Fibroblast of lung (primary cell): Measurements from ENCODE around the gene IL13RA1. TPM values are rescaled to one million over a fixed set of nuclear protein-coding genes. Genes with fewer than 3 reads are reported as not detected.

Source experiments
- DNase-seq, 2 donors: peaks; one replicate each; pipeline versions ENCODE4 v3.0.0 to v3.0.0-alpha.2; 2010; ENCODE audit warnings: low read depth in 2 of 2
- H2AFZ ChIP-seq: 2 replicates; pipeline ENCODE4 v1.5.1; 2012; ENCODE audit warnings: low read length, control low read depth, inconsistent platforms
- H3K27ac ChIP-seq: 2 replicates; pipeline ENCODE4 v1.5.1; 2011; ENCODE audit warnings: low read length, control low read depth; ENCODE audit not compliant: insufficient read depth
- H3K27me3 ChIP-seq: 2 replicates; pipeline ENCODE4 v1.5.1; 2011; ENCODE audit warnings: mild to moderate bottlenecking, low read length; ENCODE audit not compliant: control insufficient read depth, insufficient read depth
- H3K36me3 ChIP-seq: 2 replicates; pipeline ENCODE4 v1.5.1; 2011; ENCODE audit warnings: low read length; ENCODE audit not compliant: control insufficient read depth, insufficient read depth
- H3K4me1 ChIP-seq: 2 replicates; pipeline ENCODE4 v1.5.1; 2011; ENCODE audit warnings: low read length; ENCODE audit not compliant: control insufficient read depth, insufficient read depth; ENCODE audit errors: extremely low read depth
- H3K4me2 ChIP-seq: 2 replicates; pipeline ENCODE4 v1.5.1; 2011; ENCODE audit warnings: low read length, control low read depth; ENCODE audit not compliant: insufficient read depth; ENCODE audit errors: extremely low read depth
- H3K4me3 ChIP-seq, 4 experiments: fragments of 200-600 bp in 1 of 4; sonication (generic) in 1 of 4; replicated peaks in 1 of 4; 2 replicates each; pipeline ENCODE4 v1.5.1; 2011 to 2016; ENCODE audit warnings: low read length in 4 of 4, low read depth in 3 of 4, mild to moderate bottlenecking in 3 of 4, control low read depth in 2 of 4, inconsistent platforms in 1 of 4, mixed read lengths in 1 of 4; ENCODE audit not compliant: insufficient read depth in 1 of 4; ENCODE audit errors: control extremely low read depth in 1 of 4
- H3K79me2 ChIP-seq: 2 replicates; pipeline ENCODE4 v1.5.1; 2012; ENCODE audit warnings: mild to moderate bottlenecking, low read length, inconsistent platforms; ENCODE audit not compliant: control insufficient read depth, insufficient read depth
- H3K9ac ChIP-seq: 2 replicates; pipeline ENCODE4 v1.5.1; 2011; ENCODE audit warnings: mild to moderate bottlenecking, low read length, control low read depth; ENCODE audit not compliant: insufficient read depth
- H3K9me3 ChIP-seq: 2 replicates; pipeline ENCODE4 v1.5.1; 2012; ENCODE audit warnings: low read depth, low read length; ENCODE audit not compliant: control insufficient read depth, insufficient read depth
- H4K20me1 ChIP-seq: 2 replicates; pipeline ENCODE4 v1.5.1; 2011; ENCODE audit warnings: low read length; ENCODE audit not compliant: control insufficient read depth, insufficient read depth; ENCODE audit errors: extremely low read depth
- CTCF ChIP-seq, 2 donors: IDR thresholded peaks in 1 of 2; conservative IDR thresholded peaks in 1 of 2; 1 replicate in 1 of 2; 2 replicates in 1 of 2; pipeline ENCODE4 v1.5.1; 2011 to 2012; ENCODE audit warnings: low read length in 2 of 2, control low read depth in 1 of 2, inconsistent platforms in 1 of 2, low read depth in 1 of 2, mild to moderate bottlenecking in 1 of 2
- EZH2 ChIP-seq: IDR thresholded peaks from 2 replicates; pipeline ENCODE4 v1.5.1; 2012; ENCODE audit warnings: low read length, control low read depth, mild to moderate bottlenecking; ENCODE audit errors: missing control alignments
- polyA plus RNA-seq, 2 donors: library from polyadenylated mRNA; depleted of rRNA in 1 of 2; stranded (reverse) in 1 of 2; unstranded in 1 of 2; fragments of >200 nt; gene quantifications; 2 replicates each; pipeline ENCODE4 v1.2.1, GENCODE V29; 2011 to 2012; ENCODE audit warnings: missing spikeins in 1 of 2
- total RNA-seq: library from RNA; depleted of rRNA; stranded (reverse); fragments of >200 nt; gene quantifications from 2 replicates; pipeline ENCODE4 v1.2.1, GENCODE V29; 2014

Gene IL13RA1
- total and polyA plus RNA-seq, 2 donors (not counting 1 experiment from before 2014, with no cell fraction given) = 67.4 to 104 TPM

- H3K79me2 ChIP-seq = peaks cover 1% of the 10 kb centered on the region
- peaks cover 1% of the 10 kb centered on the region for H3K36me3 ChIP-seq
- no peak for DNase-seq
- H3K27me3 ChIP-seq = no peaks in the 10 kb centered on the region
- no peak overlapping the region for H3K9ac ChIP-seq
- H3K27ac ChIP-seq = no peak overlapping the region
- no peak overlapping the region for H2AFZ ChIP-seq
- H3K9me3 ChIP-seq = no peaks in the 10 kb centered on the region
- no peak overlapping the region for H3K4me2 ChIP-seq
- peaks cover 1% of the 10 kb centered on the region for H4K20me1 ChIP-seq
- TF ChIP-seq EZH2 (no peak), CTCF (conservative IDR thresholded peaks at IDR 0.05 in 1 of 2, IDR thresholded peaks at IDR 0.05 in 1 of 2; ENCODE audit: low read depth in 1 of 2, low read length in 2 of 2) (no peak)
- peaks cover 7% of the 10 kb centered on the region for H3K4me1 ChIP-seq
- H3K4me3 ChIP-seq = no peak overlapping the region
Observed at GRCh38 chrX:118742176-118742575, 14.8 kb downstream of the IL13RA1 start.

- Histone ChIP-seq H3K27me3 (no peaks in the 10 kb centered on the region), H3K79me2 (no peaks in the 10 kb centered on the region), H3K9ac (no peak overlapping the region), H3K4me2 (peak overlapping the region; percentile 25), H3K27ac (no peak overlapping the region), H2AFZ (no peak overlapping the region), H3K4me1 (peaks cover 7% of the 10 kb centered on the region), H3K9me3 (no peaks in the 10 kb centered on the region), H3K36me3 (peaks cover 1% of the 10 kb centered on the region), H4K20me1 (peaks cover 1% of the 10 kb centered on the region), H3K4me3 (no peak overlapping the region)
- TF ChIP-seq EZH2 (no peak), CTCF (conservative IDR thresholded peaks at IDR 0.05 in 1 of 2, IDR thresholded peaks at IDR 0.05 in 1 of 2; ENCODE audit: low read depth in 1 of 2, low read length in 2 of 2) (no peak)
- DNase-seq = peak in 1 of 2 donors; percentile 14
Observed at GRCh38 chrX:118745570-118745969, 18.2 kb downstream of the IL13RA1 start.

GRCh38 chrX:118751950-118752783 is 24.8 kb downstream of the IL13RA1 start:
- H3K9ac ChIP-seq = no peak overlapping the region
- H3K4me1 ChIP-seq = no peaks in the 10 kb centered on the region
- no peaks in the 10 kb centered on the region for H3K27me3 ChIP-seq
- H3K4me3 ChIP-seq = no peak overlapping the region
- H2AFZ ChIP-seq = no peak overlapping the region
- no peak overlapping the region for H3K4me2 ChIP-seq
- H3K79me2 ChIP-seq = no peaks in the 10 kb centered on the region
- no peaks in the 10 kb centered on the region for H3K9me3 ChIP-seq
- H3K36me3 ChIP-seq = no peaks in the 10 kb centered on the region
- H3K27ac ChIP-seq = no peak overlapping the region
- DNase-seq = no peak
- H4K20me1 ChIP-seq = no peaks in the 10 kb centered on the region
- no peak for TF ChIP-seq CTCF (conservative IDR thresholded peaks at IDR 0.05 in 1 of 2, IDR thresholded peaks at IDR 0.05 in 1 of 2; ENCODE audit: low read depth in 1 of 2, low read length in 2 of 2)
- TF ChIP-seq EZH2 = no peak
